ENCODE data around the gene SYNE2.
"Not testable (repeated sequence)": the region's sequence is repeated elsewhere in the genome, so short reads cannot be mapped to it uniquely, and the experiment has no call there.

- not testable (repeated sequence) for TF ChIP-seq EZH2 (IDR thresholded peaks at IDR 0.05); POLR2AphosphoS5 (IDR thresholded peaks at IDR 0.05; ENCODE audit: borderline replicate concordance, low read depth, low read length)
Observed at GRCh38 chr14:64037869-64038745, 185.3 kb downstream of the SYNE2 start.
